ENCODE results near the gene CNTNAP2.

- TF ChIP-seq CTCF (IDR thresholded peaks at IDR 0.05 in 4 of 5, conservative IDR thresholded peaks at IDR 0.05 in 1 of 5) (no peak), POLR2A (IDR thresholded peaks at IDR 0.05) (no peak)
These were observed 2106.6 kb downstream of the CNTNAP2 start for GRCh38 chr7:148223160-148223559.

Measured in gastrocnemius medialis (tissue), 4 donors.